ENCODE measurements around the gene PHACTR3. TPM values are rescaled to one million over a fixed set of nuclear protein-coding genes. Genes with fewer than 3 reads are reported as not detected.

The PHACTR3 gene
- total and polyA plus RNA-seq, 2 of the 8 experiments (the other 6 are each of a cell fraction or from before 2014, with no cell fraction given), result 0.05 to 0.13 TPM

DNA sequence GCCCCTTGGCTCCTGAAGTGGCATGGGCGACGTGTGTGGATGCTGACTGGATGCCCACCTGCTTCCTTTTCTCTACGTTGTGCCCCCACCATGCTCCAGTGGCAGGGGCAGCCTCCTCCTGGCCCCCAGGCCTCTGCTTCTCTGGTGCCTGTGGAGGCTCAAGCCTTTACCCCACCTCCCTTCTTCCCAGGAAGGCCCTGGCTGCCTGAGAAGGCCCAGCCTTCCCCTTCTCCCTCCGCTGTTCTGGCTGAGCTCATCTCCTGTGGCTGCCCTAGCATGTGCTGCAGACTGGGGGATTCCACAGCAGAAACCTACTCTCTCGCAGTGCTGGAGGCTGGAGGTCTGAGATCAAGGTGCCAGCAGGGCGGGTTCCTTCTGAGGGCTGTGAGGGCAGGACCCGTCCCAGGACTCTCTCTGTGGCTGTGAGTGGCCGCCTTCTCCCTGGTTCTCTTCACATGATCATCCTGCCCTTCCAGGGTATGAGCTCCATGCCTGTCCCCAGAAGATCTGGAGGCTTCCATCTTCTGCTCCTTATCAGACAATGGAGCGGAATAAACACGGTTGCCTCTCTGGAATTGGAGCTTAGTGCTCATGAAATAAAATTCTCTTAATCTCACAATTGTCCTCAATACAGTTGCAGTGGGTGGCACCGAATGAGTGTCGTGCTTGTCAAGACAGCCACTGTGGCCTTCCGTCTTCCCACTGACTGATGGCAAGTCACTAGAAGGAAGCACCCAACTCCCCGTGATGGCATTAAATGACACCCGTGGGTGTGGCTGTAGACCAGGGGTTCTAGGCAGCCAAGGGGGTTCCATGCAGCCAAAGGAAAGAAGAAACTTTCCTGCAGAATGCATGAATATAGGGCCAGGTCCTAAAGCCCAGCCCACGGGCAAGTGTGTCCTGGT is 25.1 kb downstream of the PHACTR3 start (continued):
- no peak for TF ChIP-seq CTBP2 (IDR thresholded peaks at IDR 0.05; ENCODE audit: borderline replicate concordance, insufficient read depth, insufficient read length, low read length)
- TF ChIP-seq, protein P1, sequence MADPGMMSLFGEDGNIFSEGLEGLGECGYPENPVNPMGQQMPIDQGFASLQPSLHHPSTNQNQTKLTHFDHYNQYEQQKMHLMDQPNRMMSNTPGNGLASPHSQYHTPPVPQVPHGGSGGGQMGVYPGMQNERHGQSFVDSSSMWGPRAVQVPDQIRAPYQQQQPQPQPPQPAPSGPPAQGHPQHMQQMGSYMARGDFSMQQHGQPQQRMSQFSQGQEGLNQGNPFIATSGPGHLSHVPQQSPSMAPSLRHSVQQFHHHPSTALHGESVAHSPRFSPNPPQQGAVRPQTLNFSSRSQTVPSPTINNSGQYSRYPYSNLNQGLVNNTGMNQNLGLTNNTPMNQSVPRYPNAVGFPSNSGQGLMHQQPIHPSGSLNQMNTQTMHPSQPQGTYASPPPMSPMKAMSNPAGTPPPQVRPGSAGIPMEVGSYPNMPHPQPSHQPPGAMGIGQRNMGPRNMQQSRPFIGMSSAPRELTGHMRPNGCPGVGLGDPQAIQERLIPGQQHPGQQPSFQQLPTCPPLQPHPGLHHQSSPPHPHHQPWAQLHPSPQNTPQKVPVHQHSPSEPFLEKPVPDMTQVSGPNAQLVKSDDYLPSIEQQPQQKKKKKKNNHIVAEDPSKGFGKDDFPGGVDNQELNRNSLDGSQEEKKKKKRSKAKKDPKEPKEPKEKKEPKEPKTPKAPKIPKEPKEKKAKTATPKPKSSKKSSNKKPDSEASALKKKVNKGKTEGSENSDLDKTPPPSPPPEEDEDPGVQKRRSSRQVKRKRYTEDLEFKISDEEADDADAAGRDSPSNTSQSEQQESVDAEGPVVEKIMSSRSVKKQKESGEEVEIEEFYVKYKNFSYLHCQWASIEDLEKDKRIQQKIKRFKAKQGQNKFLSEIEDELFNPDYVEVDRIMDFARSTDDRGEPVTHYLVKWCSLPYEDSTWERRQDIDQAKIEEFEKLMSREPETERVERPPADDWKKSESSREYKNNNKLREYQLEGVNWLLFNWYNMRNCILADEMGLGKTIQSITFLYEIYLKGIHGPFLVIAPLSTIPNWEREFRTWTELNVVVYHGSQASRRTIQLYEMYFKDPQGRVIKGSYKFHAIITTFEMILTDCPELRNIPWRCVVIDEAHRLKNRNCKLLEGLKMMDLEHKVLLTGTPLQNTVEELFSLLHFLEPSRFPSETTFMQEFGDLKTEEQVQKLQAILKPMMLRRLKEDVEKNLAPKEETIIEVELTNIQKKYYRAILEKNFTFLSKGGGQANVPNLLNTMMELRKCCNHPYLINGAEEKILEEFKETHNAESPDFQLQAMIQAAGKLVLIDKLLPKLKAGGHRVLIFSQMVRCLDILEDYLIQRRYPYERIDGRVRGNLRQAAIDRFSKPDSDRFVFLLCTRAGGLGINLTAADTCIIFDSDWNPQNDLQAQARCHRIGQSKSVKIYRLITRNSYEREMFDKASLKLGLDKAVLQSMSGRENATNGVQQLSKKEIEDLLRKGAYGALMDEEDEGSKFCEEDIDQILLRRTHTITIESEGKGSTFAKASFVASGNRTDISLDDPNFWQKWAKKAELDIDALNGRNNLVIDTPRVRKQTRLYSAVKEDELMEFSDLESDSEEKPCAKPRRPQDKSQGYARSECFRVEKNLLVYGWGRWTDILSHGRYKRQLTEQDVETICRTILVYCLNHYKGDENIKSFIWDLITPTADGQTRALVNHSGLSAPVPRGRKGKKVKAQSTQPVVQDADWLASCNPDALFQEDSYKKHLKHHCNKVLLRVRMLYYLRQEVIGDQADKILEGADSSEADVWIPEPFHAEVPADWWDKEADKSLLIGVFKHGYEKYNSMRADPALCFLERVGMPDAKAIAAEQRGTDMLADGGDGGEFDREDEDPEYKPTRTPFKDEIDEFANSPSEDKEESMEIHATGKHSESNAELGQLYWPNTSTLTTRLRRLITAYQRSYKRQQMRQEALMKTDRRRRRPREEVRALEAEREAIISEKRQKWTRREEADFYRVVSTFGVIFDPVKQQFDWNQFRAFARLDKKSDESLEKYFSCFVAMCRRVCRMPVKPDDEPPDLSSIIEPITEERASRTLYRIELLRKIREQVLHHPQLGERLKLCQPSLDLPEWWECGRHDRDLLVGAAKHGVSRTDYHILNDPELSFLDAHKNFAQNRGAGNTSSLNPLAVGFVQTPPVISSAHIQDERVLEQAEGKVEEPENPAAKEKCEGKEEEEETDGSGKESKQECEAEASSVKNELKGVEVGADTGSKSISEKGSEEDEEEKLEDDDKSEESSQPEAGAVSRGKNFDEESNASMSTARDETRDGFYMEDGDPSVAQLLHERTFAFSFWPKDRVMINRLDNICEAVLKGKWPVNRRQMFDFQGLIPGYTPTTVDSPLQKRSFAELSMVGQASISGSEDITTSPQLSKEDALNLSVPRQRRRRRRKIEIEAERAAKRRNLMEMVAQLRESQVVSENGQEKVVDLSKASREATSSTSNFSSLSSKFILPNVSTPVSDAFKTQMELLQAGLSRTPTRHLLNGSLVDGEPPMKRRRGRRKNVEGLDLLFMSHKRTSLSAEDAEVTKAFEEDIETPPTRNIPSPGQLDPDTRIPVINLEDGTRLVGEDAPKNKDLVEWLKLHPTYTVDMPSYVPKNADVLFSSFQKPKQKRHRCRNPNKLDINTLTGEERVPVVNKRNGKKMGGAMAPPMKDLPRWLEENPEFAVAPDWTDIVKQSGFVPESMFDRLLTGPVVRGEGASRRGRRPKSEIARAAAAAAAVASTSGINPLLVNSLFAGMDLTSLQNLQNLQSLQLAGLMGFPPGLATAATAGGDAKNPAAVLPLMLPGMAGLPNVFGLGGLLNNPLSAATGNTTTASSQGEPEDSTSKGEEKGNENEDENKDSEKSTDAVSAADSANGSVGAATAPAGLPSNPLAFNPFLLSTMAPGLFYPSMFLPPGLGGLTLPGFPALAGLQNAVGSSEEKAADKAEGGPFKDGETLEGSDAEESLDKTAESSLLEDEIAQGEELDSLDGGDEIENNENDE (IDR thresholded peaks at IDR 0.05; ENCODE audit: insufficient replicate concordance, low read length), result no peak
- no peak for TF ChIP-seq SIN3A (conservative IDR thresholded peaks at IDR 0.05 in 1 of 2, IDR thresholded peaks at IDR 0.05 in 1 of 2; ENCODE audit: low read depth in 1 of 2, low read length in 2 of 2)
- no peak for TF ChIP-seq ASH2L (IDR thresholded peaks at IDR 0.05; ENCODE audit: low read length)
- no peak for TF ChIP-seq ZNF274 (IDR thresholded peaks at IDR 0.05; ENCODE audit: borderline replicate concordance, extremely low read depth, low read length)
- TF ChIP-seq RNF2 (IDR thresholded peaks at IDR 0.05; ENCODE audit: borderline replicate concordance, low read depth, low read length, missing control alignments, poor library complexity, severe bottlenecking), result no peak
